PC-9 (cell line): ENCODE results near the gene KCNJ6.

Experiments used
- CTCF ChIP-seq: fragments of 200-600 bp; sonication (generic); conservative IDR thresholded peaks from 2 replicates; pipeline ENCODE4 v1.6.1; 2017; ENCODE audit warnings: mixed run types, antibody characterized with exemption, mild to moderate bottlenecking, moderate library complexity
- EZH2 ChIP-seq: fragments of 200-600 bp; sonication (generic); IDR thresholded peaks from 2 replicates; pipeline ENCODE4 v1.8.0; 2017; ENCODE audit warnings: antibody characterized with exemption, low read depth

GRCh38 chr21:37927711-37928110 lies 11.5 kb upstream of the KCNJ6 start:
- TF ChIP-seq CTCF (no peak), EZH2 (no peak)
